ENCODE results near the gene ZFAND3.

Gene ZFAND3

GRCh38 chr6:38166411-38167240 lies 347.1 kb downstream of the ZFAND3 start:
- H3K4me1 ChIP-seq (ENCODE audit: insufficient read depth, low read length): peaks cover 7% of the 10 kb centered on the region; the same call in 1 of the 2 replicates
- H3K9ac ChIP-seq (ENCODE audit: low read depth, low read length): no peak overlapping the region
- no peak overlapping the region for H3K4me3 ChIP-seq (ENCODE audit: low read length)
- no peaks in the 10 kb centered on the region for H3K9me3 ChIP-seq (ENCODE audit: insufficient read depth, low read depth, low read length)
- no peak overlapping the region for H3K27ac ChIP-seq (ENCODE audit: low read length)
- H3K27me3 ChIP-seq (ENCODE audit: insufficient read depth, low read length): no peaks in the 10 kb centered on the region
- H3K36me3 ChIP-seq (ENCODE audit: insufficient read depth, low read depth, low read length): no peaks in the 10 kb centered on the region

GRCh38 chr6:38167598-38167997 lies 348.1 kb downstream of the ZFAND3 start:
- no peak overlapping the region for H3K27ac ChIP-seq (ENCODE audit: low read length)
- no peak overlapping the region for H3K4me3 ChIP-seq (ENCODE audit: low read length)
- H3K9ac ChIP-seq (ENCODE audit: low read depth, low read length): no peak overlapping the region
- no peaks in the 10 kb centered on the region for H3K9me3 ChIP-seq (ENCODE audit: insufficient read depth, low read depth, low read length)
- H3K36me3 ChIP-seq (ENCODE audit: insufficient read depth, low read depth, low read length): no peaks in the 10 kb centered on the region
- H3K4me1 ChIP-seq (ENCODE audit: insufficient read depth, low read length): peaks cover 7% of the 10 kb centered on the region; the same call in 1 of the 2 replicates
- H3K27me3 ChIP-seq (ENCODE audit: insufficient read depth, low read length): no peaks in the 10 kb centered on the region

GRCh38 chr6:38168126-38168525 lies 348.6 kb downstream of the ZFAND3 start:
- no peaks in the 10 kb centered on the region for H3K36me3 ChIP-seq (ENCODE audit: insufficient read depth, low read depth, low read length)
- H3K27ac ChIP-seq (ENCODE audit: low read length): no peak overlapping the region
- H3K4me3 ChIP-seq (ENCODE audit: low read length): no peak overlapping the region
- no peaks in the 10 kb centered on the region for H3K27me3 ChIP-seq (ENCODE audit: insufficient read depth, low read length)
- no peak overlapping the region for H3K9ac ChIP-seq (ENCODE audit: low read depth, low read length)
- H3K9me3 ChIP-seq (ENCODE audit: insufficient read depth, low read depth, low read length): no peaks in the 10 kb centered on the region
- H3K4me1 ChIP-seq (ENCODE audit: insufficient read depth, low read length): peaks cover 7% of the 10 kb centered on the region; the same call in 1 of the 2 replicates

- Histone ChIP-seq H3K36me3 (ENCODE audit: insufficient read depth, low read depth, low read length) (no peaks in the 10 kb centered on the region), H3K4me3 (ENCODE audit: low read length) (no peak overlapping the region), H3K9ac (ENCODE audit: low read depth, low read length) (no peak overlapping the region), H3K27me3 (ENCODE audit: insufficient read depth, low read length) (no peaks in the 10 kb centered on the region), H3K27ac (ENCODE audit: low read length) (no peak overlapping the region), H3K4me1 (ENCODE audit: insufficient read depth, low read length) (peaks cover 7% of the 10 kb centered on the region; the same call in 1 of the 2 replicates), H3K9me3 (ENCODE audit: insufficient read depth, low read depth, low read length) (no peaks in the 10 kb centered on the region)
Measured at GRCh38 chr6:38168699-38169098, 349.2 kb downstream of the ZFAND3 start.

- H3K9me3 ChIP-seq (ENCODE audit: insufficient read depth, low read depth, low read length): no peaks in the 10 kb centered on the region
- peaks cover 7% of the 10 kb centered on the region; the same call in 1 of the 2 replicates for H3K4me1 ChIP-seq (ENCODE audit: insufficient read depth, low read length)
- H3K36me3 ChIP-seq (ENCODE audit: insufficient read depth, low read depth, low read length): no peaks in the 10 kb centered on the region
- no peak overlapping the region for H3K4me3 ChIP-seq (ENCODE audit: low read length)
- H3K27me3 ChIP-seq (ENCODE audit: insufficient read depth, low read length): no peaks in the 10 kb centered on the region
- H3K27ac ChIP-seq (ENCODE audit: low read length): no peak overlapping the region
- H3K9ac ChIP-seq (ENCODE audit: low read depth, low read length): no peak overlapping the region
Measured at GRCh38 chr6:38169221-38169976, 349.9 kb downstream of the ZFAND3 start.

- no peak overlapping the region for H3K4me3 ChIP-seq (ENCODE audit: low read length)
- no peak overlapping the region for H3K9ac ChIP-seq (ENCODE audit: low read depth, low read length)
- H3K27ac ChIP-seq (ENCODE audit: low read length): no peak overlapping the region
- peaks cover 7% of the 10 kb centered on the region; the same call in 1 of the 2 replicates for H3K4me1 ChIP-seq (ENCODE audit: insufficient read depth, low read length)
- H3K27me3 ChIP-seq (ENCODE audit: insufficient read depth, low read length): no peaks in the 10 kb centered on the region
- H3K9me3 ChIP-seq (ENCODE audit: insufficient read depth, low read depth, low read length): no peaks in the 10 kb centered on the region
- H3K36me3 ChIP-seq (ENCODE audit: insufficient read depth, low read depth, low read length): no peaks in the 10 kb centered on the region
Measured at GRCh38 chr6:38169977-38170526, 350.5 kb downstream of the ZFAND3 start.

- H3K27ac ChIP-seq (ENCODE audit: low read length): no peak overlapping the region
- H3K4me1 ChIP-seq (ENCODE audit: insufficient read depth, low read length): peaks cover 7% of the 10 kb centered on the region; the same call in 1 of the 2 replicates
- no peaks in the 10 kb centered on the region for H3K9me3 ChIP-seq (ENCODE audit: insufficient read depth, low read depth, low read length)
- no peaks in the 10 kb centered on the region for H3K27me3 ChIP-seq (ENCODE audit: insufficient read depth, low read length)
- no peak overlapping the region for H3K4me3 ChIP-seq (ENCODE audit: low read length)
- no peaks in the 10 kb centered on the region for H3K36me3 ChIP-seq (ENCODE audit: insufficient read depth, low read depth, low read length)
- no peak overlapping the region for H3K9ac ChIP-seq (ENCODE audit: low read depth, low read length)
Measured at GRCh38 chr6:38170666-38171355, 351.3 kb downstream of the ZFAND3 start.

GRCh38 chr6:38171997-38172738 lies 352.6 kb downstream of the ZFAND3 start:
- H3K4me1 ChIP-seq (ENCODE audit: insufficient read depth, low read length): peaks cover 10% of the 10 kb centered on the region; the same call in 1 of the 2 replicates

GRCh38 chr6:38172739-38173410 lies 353.3 kb downstream of the ZFAND3 start:
- Histone ChIP-seq H3K9ac (ENCODE audit: low read depth, low read length) (no peak overlapping the region), H3K4me3 (ENCODE audit: low read length) (no peak overlapping the region), H3K36me3 (ENCODE audit: insufficient read depth, low read depth, low read length) (no peaks in the 10 kb centered on the region), H3K27ac (ENCODE audit: low read length) (no peak overlapping the region), H3K9me3 (ENCODE audit: insufficient read depth, low read depth, low read length) (no peaks in the 10 kb centered on the region), H3K27me3 (ENCODE audit: insufficient read depth, low read length) (no peaks in the 10 kb centered on the region), H3K4me1 (ENCODE audit: insufficient read depth, low read length) (peaks cover 12% of the 10 kb centered on the region; the same call in 1 of the 2 replicates)

More at GRCh38 chr6:38171997-38172738, 352.6 kb downstream of the ZFAND3 start:
- no peaks in the 10 kb centered on the region for H3K36me3 ChIP-seq (ENCODE audit: insufficient read depth, low read depth, low read length)
- H3K9me3 ChIP-seq (ENCODE audit: insufficient read depth, low read depth, low read length): no peaks in the 10 kb centered on the region
- no peak overlapping the region for H3K9ac ChIP-seq (ENCODE audit: low read depth, low read length)
- H3K4me3 ChIP-seq (ENCODE audit: low read length): no peak overlapping the region
- H3K27me3 ChIP-seq (ENCODE audit: insufficient read depth, low read length): no peaks in the 10 kb centered on the region
- no peak overlapping the region for H3K27ac ChIP-seq (ENCODE audit: low read length)

GRCh38 chr6:38173909-38174308 lies 354.4 kb downstream of the ZFAND3 start:
- Histone ChIP-seq H3K27me3 (ENCODE audit: insufficient read depth, low read length) (no peaks in the 10 kb centered on the region), H3K9ac (ENCODE audit: low read depth, low read length) (no peak overlapping the region), H3K4me1 (ENCODE audit: insufficient read depth, low read length) (peaks cover 12% of the 10 kb centered on the region; the same call in 1 of the 2 replicates)

More at GRCh38 chr6:38173909-38174308, 354.4 kb downstream of the ZFAND3 start:
- no peaks in the 10 kb centered on the region for H3K36me3 ChIP-seq (ENCODE audit: insufficient read depth, low read depth, low read length)
- H3K4me3 ChIP-seq (ENCODE audit: low read length): no peak overlapping the region
- no peaks in the 10 kb centered on the region for H3K9me3 ChIP-seq (ENCODE audit: insufficient read depth, low read depth, low read length)
- no peak overlapping the region for H3K27ac ChIP-seq (ENCODE audit: low read length)
